Lung (tissue), 12 donors: ENCODE measurements around the gene NSD2. TPM values are rescaled to one million over a fixed set of nuclear protein-coding genes. Genes with fewer than 3 reads are reported as not detected.

ENCODE experiments used
- ATAC-seq: fragments of 200-7000 bp; cut with Tn5 transposase; one replicate; pipeline ENCODE4 v1.9.1; 2020; ENCODE audit warnings: moderate number of reproducible peaks; ENCODE audit not compliant: insufficient read depth, low FRiP score
- DNase-seq, 3 donors: peaks; one replicate each; pipeline ENCODE4 v3.0.0-alpha.2; 2013 to 2017
- H3K27ac ChIP-seq, 2 donors: one replicate each; pipeline ENCODE4 v1.5.1; 2013; ENCODE audit warnings: mild to moderate bottlenecking in 2 of 2, moderate library complexity in 2 of 2, control low read depth in 1 of 2, inconsistent platforms in 1 of 2, low read depth in 1 of 2, low read length in 1 of 2
- H3K27me3 ChIP-seq, 3 donors: one replicate each; pipeline ENCODE4 v1.5.1; 2013; ENCODE audit warnings: low read length in 2 of 3; ENCODE audit not compliant: control insufficient read depth in 3 of 3, insufficient read depth in 3 of 3
- H3K36me3 ChIP-seq, 4 donors: one replicate each; pipeline ENCODE4 v1.5.1; 2013; ENCODE audit warnings: low read length in 4 of 4, mild to moderate bottlenecking in 1 of 4, moderate library complexity in 1 of 4; ENCODE audit not compliant: control insufficient read depth in 4 of 4, insufficient read depth in 4 of 4
- H3K4me1 ChIP-seq, 5 donors: one replicate each; pipeline ENCODE4 v1.5.1; 2013; ENCODE audit warnings: low read length in 5 of 5, mild to moderate bottlenecking in 2 of 5, moderate library complexity in 1 of 5; ENCODE audit not compliant: control insufficient read depth in 5 of 5, insufficient read depth in 5 of 5
- H3K4me3 ChIP-seq: one replicate; pipeline ENCODE4 v1.5.1; 2013; ENCODE audit warnings: mild to moderate bottlenecking, control low read depth, moderate library complexity
- H3K9ac ChIP-seq, 2 donors: one replicate each; pipeline ENCODE4 v1.5.1; 2013; ENCODE audit warnings: low read length in 2 of 2, control low read depth in 1 of 2; ENCODE audit not compliant: insufficient read depth in 1 of 2
- H3K9me3 ChIP-seq, 4 donors: one replicate each; pipeline ENCODE4 v1.5.1; 2013; ENCODE audit warnings: low read length in 3 of 4, mild to moderate bottlenecking in 1 of 4, moderate library complexity in 1 of 4; ENCODE audit not compliant: control insufficient read depth in 4 of 4, insufficient read depth in 3 of 4
- WGBS, 2 donors: extraction: QIAGEN DNeasy Blood & Tissue Kit; methylation state at CpG; one replicate each; pipeline ENCODE4 v1.1.7; 2013; 5-methylcytosine and 5-hydroxymethylcytosine counted together
- polyA plus RNA-seq, 2 donors: library from polyadenylated mRNA; stranded (reverse); fragments of 200-250 nt; gene quantifications; one replicate each; pipeline ENCODE4 v1.2.1, GENCODE V29; 2013
- total RNA-seq, 2 donors: library from RNA; depleted of rRNA in 1 of 2; stranded (reverse); fragments of >200 nt in 1 of 2; gene quantifications; one replicate each; pipeline ENCODE4 v1.2.1, GENCODE V29; 2014 to 2021
- TF ChIP-seq, protein P1 (sequence below): IDR thresholded peaks from 2 replicates; pipeline ENCODE4 v1.5.1; 2012; ENCODE audit warnings: mild to moderate bottlenecking; ENCODE audit errors: control extremely low read depth, extremely low read depth
- donor health status: control.
- donor health status: control.
- donor health status: Bipolar disorder and iron deficiency.
- donor health status: healthy.
- donor health status: DM: yes; HTN: yes; CAD: no.

NSD2 gene
- total and polyA plus RNA-seq, 4 donors = 12.7 to 66.2 (median 28.3) TPM

DNA sequence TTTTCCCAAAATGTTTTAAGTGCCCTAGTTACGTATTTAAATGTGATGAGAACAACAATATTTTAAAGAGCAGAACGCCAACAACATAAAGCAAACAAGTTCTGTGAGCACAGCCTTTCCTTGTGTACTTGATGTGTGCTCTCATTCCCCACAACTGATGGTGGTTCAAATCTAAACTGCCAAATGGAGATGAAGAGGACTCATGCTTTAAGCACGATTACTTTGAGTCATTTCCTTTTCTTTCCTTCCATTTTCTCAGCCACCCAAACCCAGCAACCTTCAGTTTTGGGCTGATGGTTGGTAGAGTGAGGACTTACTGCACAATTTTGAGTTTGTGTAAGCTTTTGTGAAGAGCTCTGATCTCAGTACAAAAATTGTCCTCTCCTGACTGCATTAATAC, 1.7 kb downstream of the NSD2 start:
- WGBS, 2 donors = 39 to 53% methylated on average over 3 of the region's 3 CpGs
- H3K27ac ChIP-seq = no peak overlapping the region
- ATAC-seq = no peak
- no peaks in the 10 kb centered on the region for H3K27me3 ChIP-seq
- TF ChIP-seq, protein P1, sequence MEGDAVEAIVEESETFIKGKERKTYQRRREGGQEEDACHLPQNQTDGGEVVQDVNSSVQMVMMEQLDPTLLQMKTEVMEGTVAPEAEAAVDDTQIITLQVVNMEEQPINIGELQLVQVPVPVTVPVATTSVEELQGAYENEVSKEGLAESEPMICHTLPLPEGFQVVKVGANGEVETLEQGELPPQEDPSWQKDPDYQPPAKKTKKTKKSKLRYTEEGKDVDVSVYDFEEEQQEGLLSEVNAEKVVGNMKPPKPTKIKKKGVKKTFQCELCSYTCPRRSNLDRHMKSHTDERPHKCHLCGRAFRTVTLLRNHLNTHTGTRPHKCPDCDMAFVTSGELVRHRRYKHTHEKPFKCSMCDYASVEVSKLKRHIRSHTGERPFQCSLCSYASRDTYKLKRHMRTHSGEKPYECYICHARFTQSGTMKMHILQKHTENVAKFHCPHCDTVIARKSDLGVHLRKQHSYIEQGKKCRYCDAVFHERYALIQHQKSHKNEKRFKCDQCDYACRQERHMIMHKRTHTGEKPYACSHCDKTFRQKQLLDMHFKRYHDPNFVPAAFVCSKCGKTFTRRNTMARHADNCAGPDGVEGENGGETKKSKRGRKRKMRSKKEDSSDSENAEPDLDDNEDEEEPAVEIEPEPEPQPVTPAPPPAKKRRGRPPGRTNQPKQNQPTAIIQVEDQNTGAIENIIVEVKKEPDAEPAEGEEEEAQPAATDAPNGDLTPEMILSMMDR = no peak
- H3K36me3 ChIP-seq = no peaks in the 10 kb centered on the region
- H3K9ac ChIP-seq = peak overlapping the region in 1 of 2 donors; percentile 81
- no peak overlapping the region for H3K4me3 ChIP-seq
- no peaks in the 10 kb centered on the region for H3K9me3 ChIP-seq
- DNase-seq = no peak
- peaks cover 1 to 32% (median 10%) of the 10 kb centered on the region in 5 donors for H3K4me1 ChIP-seq

DNA sequence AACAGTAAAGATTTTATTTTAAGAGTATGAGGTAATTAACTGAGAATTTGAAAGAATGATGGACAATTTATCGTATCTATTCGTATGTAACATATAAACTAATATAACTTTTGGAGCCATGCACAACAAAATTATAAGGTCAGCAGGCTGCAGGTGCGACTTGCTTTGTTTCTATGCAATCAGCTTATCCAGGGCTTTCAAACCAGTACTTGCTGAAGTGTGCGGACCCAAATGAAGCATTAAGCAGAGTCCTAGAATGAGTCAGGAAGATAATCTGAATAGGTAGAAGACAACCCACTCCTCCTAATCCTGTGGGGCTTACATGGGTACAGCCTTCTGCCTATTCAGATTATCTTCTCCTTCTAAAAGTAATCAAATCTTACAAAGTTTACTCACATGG, 2.1 kb downstream of the NSD2 start:
- Histone ChIP-seq H3K27me3 (no peaks in the 10 kb centered on the region), H3K4me3 (no peak overlapping the region), H3K9me3 (no peaks in the 10 kb centered on the region), H3K9ac (no peak overlapping the region), H3K36me3 (no peaks in the 10 kb centered on the region), H3K27ac (no peak overlapping the region), H3K4me1 (peaks cover 1 to 32% (median 10%) of the 10 kb centered on the region in 5 donors)
- no peak for ATAC-seq
- DNase-seq = no peak
- TF ChIP-seq, protein P1 = no peak
- WGBS, 2 donors = 74 to 84% methylated on average over 4 of the region's 4 CpGs

DNA sequence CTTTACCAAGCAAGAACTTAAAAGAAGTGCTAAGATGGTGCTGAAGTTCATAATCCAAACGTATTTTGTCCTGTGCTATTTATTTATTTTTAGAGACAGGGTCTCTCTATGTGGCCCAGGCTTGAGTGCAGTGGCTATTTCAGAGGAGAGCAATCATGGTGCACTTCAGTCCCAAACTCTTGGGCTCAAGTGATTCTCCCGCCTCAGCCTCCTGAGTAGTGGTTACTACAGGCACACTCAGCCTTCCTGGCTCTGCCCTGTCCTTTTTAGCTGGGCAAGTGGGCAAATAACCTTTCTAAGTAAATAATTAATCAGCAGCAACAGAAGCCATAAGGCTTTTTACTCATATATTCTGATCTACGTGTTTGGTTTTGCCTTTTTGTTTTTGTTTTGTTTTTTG, 2.6 kb downstream of the NSD2 start:
- TF ChIP-seq, protein P1 = no peak
- 63 to 85% methylated on average over 3 of the region's 3 CpGs for WGBS, 2 donors
- Histone ChIP-seq H3K9me3 (no peaks in the 10 kb centered on the region), H3K27ac (peak overlapping the region in 1 of 2 donors; percentile 47), H3K9ac (no peak overlapping the region), H3K36me3 (no peaks in the 10 kb centered on the region), H3K27me3 (no peaks in the 10 kb centered on the region), H3K4me1 (peaks cover 1 to 32% (median 10%) of the 10 kb centered on the region in 5 donors), H3K4me3 (no peak overlapping the region)
- no peak for DNase-seq
- no peak for ATAC-seq

DNA sequence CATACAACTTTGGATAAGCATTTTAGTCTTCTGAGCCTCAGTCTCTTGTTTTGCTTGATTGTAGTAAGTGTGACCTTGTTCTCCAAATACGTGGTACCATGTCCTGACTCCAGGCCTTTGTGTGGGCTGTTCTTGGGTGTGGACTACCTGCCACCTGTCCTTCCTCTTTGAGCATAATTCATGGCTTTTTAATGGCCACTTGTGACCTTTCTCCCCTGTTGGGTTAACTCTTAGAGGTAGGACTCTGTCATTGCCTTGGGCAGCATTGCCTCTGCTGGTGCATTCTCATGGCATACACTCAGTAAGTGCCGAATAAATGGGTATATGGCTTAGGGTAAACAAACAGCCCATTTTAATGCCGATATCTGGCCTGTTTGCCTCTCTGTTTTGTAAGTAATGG, 3.0 kb downstream of the NSD2 start:
- DNase-seq (no peak), ATAC-seq (no peak)
- 79 to 82% methylated on average over 3 of the region's 3 CpGs for WGBS, 2 donors
- TF ChIP-seq, protein P1 = no peak
- Histone ChIP-seq H3K27me3 (no peaks in the 10 kb centered on the region), H3K9me3 (no peaks in the 10 kb centered on the region), H3K4me1 (peaks cover 1 to 32% (median 10%) of the 10 kb centered on the region in 5 donors), H3K9ac (no peak overlapping the region), H3K4me3 (no peak overlapping the region), H3K36me3 (no peaks in the 10 kb centered on the region), H3K27ac (peak overlapping the region in 1 of 2 donors; percentile 63)
